ENCODE results near the gene ADD2.

The ADD2 gene

DNA sequence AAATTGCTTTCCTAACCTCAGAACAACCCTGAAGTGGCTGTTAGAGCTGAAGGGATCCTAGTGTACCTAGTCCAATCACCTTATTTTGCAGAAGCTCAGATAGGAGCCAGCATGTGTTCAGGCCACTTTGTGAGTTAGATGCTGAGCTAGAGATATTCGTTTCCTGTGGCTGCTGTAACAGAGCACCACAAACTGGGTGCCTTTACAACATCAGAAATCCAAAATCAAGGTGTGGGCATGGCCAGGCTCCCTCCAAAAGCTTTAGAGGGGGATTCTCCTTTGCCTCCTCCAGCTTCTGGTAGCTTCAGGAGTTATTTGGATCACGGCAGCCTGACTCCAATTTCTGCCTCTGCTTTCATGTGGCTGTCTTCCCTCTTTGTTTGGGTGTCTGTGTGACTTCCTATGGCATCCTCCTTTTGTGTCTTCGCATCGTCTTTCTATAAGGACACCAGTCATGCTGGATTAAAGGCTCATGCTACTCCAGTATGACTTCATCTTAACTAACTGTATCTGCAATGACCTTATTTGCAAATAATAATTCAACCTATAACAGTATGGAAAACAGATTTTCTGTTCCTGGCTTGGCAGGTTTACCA is 128.1 kb downstream of the ADD2 start:
- DNase-seq (ENCODE audit: low read depth), result no peak
- H3K4me3 ChIP-seq (ENCODE audit: low read length), result no peak overlapping the region
- TF ChIP-seq CTCF (conservative IDR thresholded peaks at IDR 0.05; ENCODE audit: low read length), result no peak

GRCh38 chr2:70638561-70638960 is 129.4 kb downstream of the ADD2 start:
- TF ChIP-seq CTCF (conservative IDR thresholded peaks at IDR 0.05; ENCODE audit: low read length), result no peak
- no peak overlapping the region for H3K4me3 ChIP-seq (ENCODE audit: low read length)
- DNase-seq (ENCODE audit: low read depth), result no peak

DNA sequence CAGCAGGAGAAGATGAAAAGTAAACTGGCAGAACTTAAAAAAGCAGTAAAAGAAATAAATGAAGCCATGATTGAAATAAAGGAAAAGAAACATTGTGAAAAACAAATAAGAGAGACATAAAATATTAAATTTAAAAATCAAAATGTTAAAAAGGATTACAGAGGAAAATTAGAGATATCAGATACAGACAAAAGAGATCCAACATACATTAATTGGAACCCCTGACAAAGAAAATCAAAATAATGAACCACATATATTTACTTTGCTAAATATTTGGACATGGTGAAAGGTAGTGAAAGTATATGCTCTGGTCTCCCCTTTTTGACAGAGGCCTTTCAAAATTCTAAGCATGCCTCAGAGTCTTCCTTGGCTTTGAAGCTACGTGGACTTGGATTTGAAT is 134.5 kb downstream of the ADD2 start:
- no peak for DNase-seq (ENCODE audit: low read depth)
- TF ChIP-seq CTCF (conservative IDR thresholded peaks at IDR 0.05; ENCODE audit: low read length), result no peak

GRCh38 chr2:70632966-70633365 is 135.0 kb downstream of the ADD2 start:
- no peak overlapping the region for H3K4me3 ChIP-seq (ENCODE audit: low read length)
- no peak for TF ChIP-seq CTCF (conservative IDR thresholded peaks at IDR 0.05; ENCODE audit: low read length)
- DNase-seq (ENCODE audit: low read depth), result no peak

More for the DNA sequence above, 134.5 kb downstream of the ADD2 start:
- no peak overlapping the region for H3K4me3 ChIP-seq (ENCODE audit: low read length)

DNA sequence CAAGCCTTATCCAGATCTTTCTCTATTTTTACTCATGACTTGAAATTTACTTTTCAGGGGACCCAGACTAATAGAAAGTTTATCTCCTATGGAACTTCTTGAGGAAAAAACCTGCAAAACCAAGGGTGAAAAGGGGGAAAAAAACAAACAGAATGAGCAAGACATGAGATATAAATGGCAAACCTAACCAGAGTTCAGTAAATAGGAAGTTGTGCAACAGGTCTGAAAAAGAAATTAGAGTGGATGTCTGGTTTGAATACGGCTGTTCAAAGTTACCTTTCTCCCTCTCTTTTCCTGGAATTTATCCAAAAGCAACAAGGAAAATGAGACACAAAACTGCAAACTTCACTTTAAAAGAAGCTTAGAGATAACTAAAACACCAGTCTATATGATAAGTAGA is 135.6 kb downstream of the ADD2 start:
- DNase-seq (ENCODE audit: low read depth), result no peak
- TF ChIP-seq CTCF (conservative IDR thresholded peaks at IDR 0.05; ENCODE audit: low read length), result no peak
- no peak overlapping the region for H3K4me3 ChIP-seq (ENCODE audit: low read length)

DNA sequence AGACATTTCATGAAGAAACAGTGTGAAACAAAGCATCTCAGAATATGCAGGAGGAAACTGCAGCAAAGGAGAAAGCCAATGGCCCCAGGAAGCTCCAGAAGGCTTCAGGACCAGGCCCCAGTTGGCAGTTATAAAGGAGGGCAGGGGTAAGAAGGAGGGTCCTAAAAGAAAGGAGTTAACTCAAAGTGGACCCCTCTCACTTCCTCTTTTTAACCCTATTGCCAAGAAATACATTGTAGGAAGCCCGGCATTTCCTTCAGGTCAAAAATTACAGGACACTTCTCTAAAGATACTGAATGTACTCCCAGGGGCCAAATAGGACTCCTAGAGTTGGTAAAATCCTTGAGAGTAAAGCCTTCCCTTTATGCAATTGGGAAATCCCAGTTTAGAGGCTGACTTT is 137.2 kb downstream of the ADD2 start:
- no peak for TF ChIP-seq CTCF (conservative IDR thresholded peaks at IDR 0.05; ENCODE audit: low read length)
- no peak for DNase-seq (ENCODE audit: low read depth)

DNA sequence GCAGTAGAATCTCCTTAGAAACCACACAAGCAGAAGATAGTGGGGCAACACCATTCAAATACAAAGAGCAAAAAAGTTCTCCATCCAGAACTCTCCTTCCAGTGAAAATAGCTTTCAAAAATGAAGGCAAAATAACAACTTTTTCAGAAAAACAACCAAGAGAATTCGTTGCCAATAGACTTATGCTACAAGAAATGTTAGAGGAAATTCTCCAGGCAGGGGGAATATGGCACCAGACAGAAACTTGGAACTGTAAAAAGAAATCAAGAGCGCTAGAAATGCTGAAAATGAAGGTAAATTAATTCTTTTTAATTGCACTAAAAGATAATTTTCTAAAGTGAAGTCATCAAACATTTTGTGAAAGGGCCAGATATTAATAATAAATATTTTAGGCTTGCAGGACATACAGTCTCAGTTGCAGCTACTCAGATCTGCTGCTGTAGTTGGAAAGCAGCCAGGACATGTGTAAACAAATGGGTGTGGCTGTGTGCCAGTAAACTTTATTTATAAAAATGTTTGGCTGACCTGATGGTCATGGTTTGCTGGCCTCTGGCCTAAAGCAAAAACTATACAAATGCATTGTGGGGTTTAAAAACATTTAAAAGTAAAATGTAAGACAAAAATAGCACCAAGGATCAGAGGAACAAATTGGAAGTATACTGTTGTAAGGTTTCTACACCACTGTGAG is 140.6 kb downstream of the ADD2 start:
- H3K4me3 ChIP-seq (ENCODE audit: low read length), result no peak overlapping the region
- no peak for TF ChIP-seq CTCF (conservative IDR thresholded peaks at IDR 0.05; ENCODE audit: low read length)
- DNase-seq (ENCODE audit: low read depth), result no peak

More for the DNA sequence above, 137.2 kb downstream of the ADD2 start:
- H3K4me3 ChIP-seq (ENCODE audit: low read length), result no peak overlapping the region

Measured in AG10803 (cell line).